GM18499 (cell line): ENCODE data around the gene CNTNAP2.
A peak's percentile ranks its signal among the peaks of the same experiment; 100 is the strongest.

Source experiments
- ATAC-seq: cut with Tn5 transposase; IDR thresholded peaks from one replicate; pipeline ENCODE4 v1.9.1; 2021; ENCODE audit warnings: moderate number of reproducible peaks; ENCODE audit not compliant: insufficient read depth, unreplicated experiment

Gene CNTNAP2

DNA sequence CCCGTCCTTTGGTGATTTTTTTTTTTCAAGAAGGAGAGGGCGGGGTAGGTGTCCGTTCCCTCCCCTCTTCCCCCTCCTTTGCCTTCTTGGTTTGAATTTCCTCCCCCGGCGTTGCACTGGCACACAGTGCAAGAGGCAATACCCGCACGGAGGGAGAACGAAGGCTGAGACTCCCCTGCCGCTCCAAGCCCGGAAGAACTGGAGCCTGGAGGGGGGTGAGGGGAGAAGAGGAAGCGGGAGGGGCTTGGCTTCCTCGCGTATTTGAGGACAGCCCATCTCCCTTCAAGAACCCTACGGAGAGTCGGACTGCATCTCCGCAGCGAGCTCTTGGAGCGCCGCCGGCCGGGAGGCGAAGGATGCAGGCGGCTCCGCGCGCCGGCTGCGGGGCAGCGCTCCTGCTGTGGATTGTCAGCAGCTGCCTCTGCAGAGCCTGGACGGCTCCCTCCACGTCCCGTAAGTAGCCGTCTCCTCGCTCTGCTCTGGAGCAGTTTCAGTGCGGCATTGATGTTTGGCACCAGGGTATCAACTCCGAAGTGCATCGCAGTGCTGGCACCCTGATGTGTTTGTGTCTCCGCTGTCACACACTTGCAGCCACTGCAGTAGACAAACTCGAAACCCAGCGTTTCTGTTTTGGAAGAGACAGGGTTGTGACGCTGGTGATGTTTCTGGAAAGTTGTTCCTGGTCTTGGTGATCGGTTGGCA lies at the start of gene CNTNAP2:
CNTNAP2 (plus strand) TSS at position 281 of the 702 bp plus-strand sequence; CDS start at position 357, 76 bp downstream.
- ATAC-seq = no peak

DNA sequence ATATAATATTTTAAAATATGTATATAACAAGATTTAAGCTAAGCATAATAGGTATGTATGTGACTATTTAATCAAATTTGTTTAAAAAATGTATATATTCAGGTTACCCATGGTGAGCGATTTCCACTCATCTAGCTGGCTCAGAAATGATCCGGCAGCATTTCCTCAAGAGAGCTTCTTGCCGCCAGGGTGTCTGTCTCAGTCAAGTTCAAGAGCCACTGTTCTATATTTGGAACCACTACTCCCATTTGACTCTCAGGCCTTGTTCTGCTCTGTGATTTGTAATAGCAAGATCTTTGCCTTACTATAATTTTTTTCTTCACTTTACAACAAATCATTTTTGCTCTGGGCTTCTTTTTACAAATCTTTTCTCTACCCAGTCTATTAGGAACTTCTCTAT lies 48.7 kb upstream of the CNTNAP2 start:
- ATAC-seq = no peak

DNA sequence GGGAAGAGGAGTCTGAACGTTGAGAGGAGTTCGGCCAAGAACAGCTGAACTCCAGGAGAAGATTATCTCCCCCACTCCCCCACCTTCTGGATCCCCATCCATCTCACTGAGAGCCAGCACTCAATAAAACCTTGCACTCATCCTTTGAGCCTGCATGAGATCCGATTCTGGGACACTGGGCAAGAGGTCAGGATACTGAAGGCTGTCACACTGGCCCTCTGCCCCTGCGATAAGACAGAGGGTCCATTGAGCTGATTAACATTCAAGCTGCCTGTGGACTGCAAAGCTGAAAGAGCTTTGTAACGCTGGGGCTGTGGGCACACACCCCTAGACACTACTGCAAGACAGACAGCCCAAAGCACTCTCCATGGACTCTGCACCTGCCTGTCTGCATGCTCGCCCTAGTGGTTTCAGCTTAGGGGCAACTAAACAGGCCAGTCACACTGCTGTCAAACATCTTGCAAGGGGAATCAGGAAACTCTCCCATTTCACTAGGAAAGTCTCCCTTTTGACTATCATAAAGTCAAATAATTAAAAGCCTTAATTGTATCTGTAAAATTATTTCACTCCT lies 42.3 kb upstream of the CNTNAP2 start:
- no peak for ATAC-seq

DNA sequence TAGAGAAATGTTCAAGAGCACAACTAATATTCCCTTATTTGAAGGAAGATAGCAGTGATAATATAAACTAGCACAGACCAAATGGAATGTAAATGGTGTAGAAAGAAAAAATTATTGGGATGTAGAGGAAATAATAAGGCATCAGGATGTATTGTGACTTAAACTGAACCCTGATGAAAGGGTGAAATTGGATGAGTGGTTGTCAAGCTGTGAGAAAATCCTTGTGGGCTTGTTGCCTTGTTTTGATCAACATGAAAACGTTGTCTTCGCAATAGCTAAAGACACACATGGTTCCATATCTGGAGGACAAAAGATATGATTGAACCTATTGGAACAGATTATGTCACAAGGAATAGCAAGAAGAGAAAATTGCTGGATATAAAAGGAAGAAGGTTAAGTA lies 40.3 kb upstream of the CNTNAP2 start:
- ATAC-seq = no peak

DNA sequence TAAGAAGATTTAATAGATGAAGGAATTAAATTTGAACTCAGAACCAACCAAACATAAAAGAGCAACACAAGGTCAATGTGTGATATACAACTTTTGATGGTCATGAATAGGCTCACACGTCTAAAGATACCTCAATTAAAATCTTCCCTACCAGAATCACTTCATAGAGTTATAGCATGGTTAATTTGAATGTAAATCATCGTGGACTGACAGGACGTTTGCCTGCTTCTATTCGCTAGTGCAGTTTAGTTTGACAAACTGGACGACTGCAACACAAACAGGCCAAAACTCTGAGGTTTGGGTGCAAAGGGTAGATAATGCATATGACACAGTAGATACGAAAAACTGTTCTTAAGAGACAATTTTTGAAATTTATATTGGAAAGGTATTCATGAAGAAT lies 32.5 kb upstream of the CNTNAP2 start:
- ATAC-seq = no peak

DNA sequence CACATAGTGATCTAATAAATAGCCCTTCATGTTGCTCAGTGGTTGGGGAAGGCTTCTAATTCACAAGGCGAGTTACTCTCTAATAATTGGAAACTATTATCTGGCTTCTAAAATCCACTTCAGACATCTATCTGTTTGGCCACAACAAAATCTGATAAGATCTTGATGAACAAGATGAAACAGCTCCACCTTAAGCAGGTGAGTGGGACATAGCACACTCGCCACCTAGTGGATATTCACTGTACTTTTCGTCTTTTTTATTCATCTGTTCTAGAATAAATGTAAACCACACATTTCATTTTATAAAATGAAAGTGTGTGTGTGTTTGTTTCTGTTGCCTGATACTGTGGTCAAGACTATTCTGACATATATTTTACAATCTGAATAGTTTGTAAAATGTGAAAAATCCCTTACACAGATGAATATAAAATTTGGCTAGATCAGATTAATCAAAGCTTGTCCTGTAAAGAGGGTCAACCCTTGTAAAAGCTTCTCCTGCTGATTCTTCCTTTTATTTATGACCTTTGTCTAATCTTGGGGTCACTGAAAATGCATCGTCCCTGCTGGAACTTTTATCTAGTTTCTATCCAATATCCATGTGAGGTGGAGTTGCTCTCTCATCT lies 26.5 kb upstream of the CNTNAP2 start:
- ATAC-seq = peak; percentile 69

DNA sequence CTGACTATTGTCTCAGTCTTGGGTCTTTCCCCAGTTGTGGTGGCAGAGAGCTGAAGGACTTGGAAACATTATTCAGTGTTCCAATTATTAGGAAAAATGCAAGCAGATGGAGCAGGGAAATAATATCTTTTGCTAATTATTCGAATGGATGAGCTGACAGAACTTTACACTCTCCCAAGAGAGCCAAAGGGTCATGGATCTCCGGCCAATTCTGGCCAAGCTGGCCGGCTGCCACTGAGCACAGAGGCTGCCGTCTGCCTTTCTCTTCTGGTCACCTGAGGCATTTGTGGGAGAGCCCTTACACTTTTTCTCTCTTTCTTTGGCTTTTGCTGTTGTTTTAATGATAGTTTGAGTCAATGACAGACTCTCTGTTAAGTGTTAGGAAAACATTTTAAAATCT lies 22.2 kb upstream of the CNTNAP2 start:
- ATAC-seq = no peak

DNA sequence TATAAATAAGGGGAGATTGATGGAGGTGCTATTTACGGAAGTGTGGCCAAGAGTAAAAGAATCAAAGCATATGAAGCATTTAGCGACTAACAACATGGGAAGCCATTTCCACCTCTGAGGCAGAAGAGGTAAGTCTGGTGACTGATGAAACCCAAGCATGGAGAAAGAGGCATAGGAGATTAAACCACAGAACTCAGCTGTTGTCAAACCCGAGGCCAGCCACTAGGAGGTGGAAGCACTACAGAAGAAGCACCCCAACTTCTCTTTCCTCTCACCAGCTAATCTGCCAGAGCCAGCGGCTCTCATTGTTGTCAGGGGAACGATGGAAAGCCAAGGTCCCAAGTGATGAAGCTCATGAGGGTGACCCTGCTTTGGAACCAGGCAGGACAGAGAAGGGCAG lies 19.6 kb upstream of the CNTNAP2 start:
- no peak for ATAC-seq

DNA sequence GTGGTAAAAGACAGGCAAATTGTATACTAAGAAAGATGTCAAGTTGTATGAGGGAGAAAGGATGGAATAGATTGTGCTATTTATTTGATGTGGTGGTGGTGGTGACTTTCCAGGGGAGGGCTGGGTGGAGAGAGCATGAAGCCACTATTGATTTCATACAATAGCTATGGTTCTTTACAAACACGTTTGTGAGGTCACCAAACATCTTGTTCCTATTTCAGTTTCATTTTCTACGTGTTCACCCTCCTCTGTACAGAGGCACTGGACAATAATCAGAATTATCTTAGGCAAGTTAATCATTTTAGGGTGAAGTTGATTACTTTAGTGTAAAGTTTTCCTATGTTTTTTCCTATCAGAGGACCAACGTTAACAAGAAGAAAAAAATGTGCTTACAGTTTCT lies 10.3 kb upstream of the CNTNAP2 start:
- no peak for ATAC-seq

DNA sequence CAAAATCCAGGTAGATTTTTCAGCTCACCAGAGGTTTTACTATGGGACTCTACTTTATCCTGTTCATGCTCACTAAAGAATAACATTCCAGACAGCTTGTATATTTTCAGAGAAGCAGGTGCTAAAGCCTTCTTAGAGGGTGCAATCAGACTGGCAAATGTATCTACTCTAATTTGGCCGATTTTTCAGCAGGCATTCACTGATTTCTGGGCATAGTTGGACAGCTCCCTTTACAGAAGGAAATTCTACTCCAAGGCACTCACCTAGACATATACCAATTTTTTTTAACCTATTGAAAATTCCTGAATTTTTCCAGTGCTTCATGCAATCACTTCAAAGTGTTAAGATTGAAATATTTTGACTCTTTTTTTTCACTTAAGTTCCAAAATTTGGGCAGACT lies 3.8 kb upstream of the CNTNAP2 start:
- no peak for ATAC-seq

DNA sequence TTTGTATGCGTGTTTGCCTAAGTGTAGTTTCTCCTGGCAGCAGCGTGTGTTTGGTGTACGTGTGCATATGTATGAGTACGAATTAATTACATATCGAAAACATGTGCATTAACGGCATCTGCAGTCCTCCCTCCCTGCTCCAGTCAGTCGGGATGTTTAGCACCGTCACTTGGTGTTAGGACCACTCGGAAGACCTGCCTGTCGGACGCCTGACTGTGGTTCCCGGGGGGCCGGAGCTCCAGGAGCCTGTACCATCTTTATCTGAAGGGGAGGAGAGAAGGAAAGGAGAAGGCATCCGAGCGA lies 1.1 kb upstream of the CNTNAP2 start:
- ATAC-seq = no peak

DNA sequence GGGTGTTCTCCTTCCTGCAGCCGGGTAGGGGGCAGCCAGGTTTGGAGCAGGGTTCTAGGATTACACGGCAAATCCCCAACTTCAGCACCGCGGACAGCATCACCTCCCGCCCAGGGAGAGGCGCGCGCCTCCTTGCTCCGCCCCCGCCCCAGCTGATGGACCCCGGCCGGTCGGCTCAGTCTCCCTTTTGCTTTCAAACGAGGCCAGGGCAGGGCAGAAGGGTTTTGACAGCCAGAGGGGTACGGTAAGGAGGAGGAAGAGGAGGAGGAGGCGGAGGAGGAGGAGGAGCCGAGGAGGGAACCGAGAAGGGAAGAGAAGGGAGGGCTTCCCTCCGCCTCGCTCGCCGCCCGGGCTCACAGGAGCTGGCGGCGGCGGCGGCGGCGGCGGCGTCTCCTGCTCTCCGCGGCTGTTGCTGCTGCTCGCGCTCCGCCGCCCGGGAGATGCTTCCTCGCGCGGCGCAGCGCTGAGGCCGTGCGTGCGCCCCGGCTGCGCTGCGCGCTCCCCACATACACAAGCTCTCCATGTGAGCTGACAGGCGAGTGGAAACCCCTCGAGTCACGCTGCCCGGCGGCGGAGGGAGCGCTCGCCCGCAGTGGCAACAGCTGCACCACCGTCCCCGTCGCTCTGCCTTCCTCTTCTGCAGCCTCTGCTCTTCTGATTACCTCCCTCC lies 615 bp upstream of the CNTNAP2 start:
- no peak for ATAC-seq

DNA sequence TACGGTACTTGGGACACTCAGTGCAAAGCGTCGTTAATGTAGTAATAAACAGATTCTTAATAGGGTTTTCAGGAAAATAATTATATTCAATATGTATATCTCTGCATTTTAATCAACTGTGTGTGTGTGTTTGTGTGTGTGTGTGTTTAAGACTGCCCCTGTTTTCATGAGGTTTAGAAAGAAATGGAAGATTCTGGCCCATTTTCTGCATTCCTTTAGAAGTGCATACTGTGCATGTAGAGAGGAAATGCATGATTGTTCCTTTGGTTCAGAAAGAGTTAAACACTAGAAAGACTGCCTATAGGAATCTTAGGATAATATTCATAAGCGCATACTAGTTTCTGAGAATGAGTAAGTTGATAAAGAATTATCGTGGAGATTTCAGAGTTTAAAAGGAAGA lies 975 bp downstream of the CNTNAP2 start:
- no peak for ATAC-seq

DNA sequence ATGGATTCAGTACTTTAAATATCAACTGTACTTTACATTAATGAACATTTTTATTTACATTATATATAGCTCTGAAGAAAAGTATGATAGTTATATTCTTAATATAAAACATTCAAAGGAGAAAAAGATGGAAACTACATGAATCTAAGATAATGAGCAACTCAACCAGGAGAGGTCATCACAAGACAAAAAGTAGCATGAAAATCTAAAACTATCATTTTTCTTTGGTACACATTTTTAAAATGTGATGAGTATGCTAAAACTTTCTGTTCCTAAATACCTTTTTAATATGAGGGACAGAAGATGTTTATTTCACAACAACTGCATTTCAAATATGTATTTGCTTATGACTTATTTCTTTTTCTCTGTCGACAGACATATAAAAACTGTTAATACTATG lies 2.4 kb downstream of the CNTNAP2 start:
- ATAC-seq = no peak

DNA sequence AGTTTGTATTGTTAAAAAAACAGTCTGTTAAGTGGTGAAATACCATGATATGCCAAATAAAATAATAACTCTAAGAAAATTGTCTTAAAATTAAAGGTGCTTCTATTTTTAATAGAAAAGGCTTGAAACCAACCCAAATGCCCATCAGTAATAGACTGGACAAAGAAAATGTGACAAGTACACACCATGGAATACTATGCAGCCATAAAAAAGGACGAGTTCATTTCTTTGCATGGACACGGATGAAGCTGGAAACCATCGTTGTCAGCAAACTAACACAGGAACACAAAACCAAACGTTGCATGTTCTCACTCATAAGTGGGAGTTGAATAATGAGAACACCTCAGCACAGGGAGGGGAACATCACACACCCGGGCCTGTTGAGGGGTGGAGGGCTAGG lies 7.1 kb downstream of the CNTNAP2 start:
- ATAC-seq = no peak

DNA sequence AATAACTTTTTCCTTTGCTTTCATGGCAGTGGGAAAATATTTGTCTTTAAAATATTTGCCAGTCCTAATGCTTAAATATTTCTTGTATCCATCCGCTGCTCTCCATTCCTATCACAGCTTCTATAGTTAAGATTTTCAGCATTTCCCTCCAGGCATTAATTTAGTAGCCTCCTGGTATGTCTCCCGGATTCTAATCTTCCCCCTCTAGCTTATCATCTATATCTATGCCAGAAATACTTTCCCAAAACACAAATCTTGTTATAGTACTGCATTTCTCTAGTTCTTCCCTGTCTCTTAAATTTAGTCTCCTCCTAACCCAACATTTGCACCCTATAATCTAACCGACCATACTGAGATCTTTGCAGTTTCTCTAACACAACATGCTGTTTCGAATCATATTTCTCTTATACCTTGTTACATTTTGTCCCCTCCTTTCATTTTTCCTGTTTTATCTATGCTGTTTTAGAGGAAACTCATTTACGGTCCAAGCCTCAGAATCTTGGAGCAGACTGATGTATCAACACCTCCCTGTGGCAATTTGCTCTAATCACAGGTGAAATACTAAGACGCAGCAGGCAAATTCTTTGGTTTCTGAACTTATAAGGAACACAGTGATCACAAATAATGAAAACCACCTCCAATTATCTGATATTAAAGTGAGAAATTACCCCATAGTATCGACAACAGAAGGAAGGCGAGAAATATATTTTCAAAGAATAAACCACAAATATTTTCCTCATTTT lies 10.3 kb downstream of the CNTNAP2 start:
- no peak for ATAC-seq

DNA sequence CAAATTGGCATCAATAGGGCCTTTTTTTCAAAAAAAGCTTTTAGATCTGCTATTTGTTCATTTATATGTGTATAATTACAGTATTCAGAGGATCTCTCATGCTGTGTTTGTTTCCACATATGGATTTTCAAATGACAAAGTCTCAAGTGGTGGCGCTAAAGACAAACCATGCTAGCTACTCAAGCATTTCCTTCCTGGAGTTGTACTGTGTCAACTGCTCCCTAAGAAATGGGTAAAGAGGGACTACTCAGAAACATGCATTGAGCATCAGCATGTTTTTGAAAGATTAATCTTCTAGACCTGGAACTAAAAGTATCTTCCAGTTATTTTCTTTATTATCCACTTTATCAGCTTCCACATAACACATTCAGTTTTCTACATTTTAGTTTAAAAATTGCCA lies 12.7 kb downstream of the CNTNAP2 start:
- no peak for ATAC-seq

DNA sequence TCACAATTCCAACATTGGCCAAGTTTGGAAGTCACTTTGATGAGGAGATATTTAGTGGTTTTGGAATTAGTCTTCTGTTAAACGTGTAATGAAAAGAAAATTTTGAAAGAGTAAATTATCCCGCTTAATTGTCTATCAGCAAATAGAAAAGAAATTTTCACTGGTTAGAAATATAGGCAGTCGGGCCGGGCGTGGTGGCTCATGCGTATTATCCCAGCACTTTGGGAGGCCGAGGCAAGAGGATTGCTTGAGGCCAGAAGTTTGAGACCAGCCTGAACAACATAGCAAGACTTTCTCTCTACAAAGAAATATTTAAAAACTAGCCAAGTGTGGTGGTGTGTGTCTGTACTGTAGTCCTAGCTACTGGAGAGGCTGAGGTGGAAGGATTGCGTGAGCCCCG lies 13.4 kb downstream of the CNTNAP2 start:
- ATAC-seq = no peak

DNA sequence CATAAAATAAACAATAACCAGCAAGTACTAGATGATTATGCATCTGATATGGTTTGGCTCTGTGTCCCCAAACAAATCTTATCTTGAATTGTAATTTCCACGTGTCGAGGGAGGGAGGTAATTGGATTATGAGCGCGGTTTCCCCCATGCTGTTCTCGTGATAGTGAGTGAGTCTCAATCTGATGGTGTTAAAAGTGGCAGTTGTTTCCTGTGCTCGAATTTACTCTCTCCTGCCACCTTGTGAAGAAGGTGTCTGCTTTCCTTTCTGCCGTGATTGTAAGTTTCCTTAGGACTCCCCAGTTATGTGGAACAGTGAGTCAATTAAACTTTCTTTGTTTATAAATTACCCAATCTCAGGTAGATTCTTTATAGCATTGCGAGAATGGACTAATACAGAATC lies 15.1 kb downstream of the CNTNAP2 start:
- no peak for ATAC-seq

DNA sequence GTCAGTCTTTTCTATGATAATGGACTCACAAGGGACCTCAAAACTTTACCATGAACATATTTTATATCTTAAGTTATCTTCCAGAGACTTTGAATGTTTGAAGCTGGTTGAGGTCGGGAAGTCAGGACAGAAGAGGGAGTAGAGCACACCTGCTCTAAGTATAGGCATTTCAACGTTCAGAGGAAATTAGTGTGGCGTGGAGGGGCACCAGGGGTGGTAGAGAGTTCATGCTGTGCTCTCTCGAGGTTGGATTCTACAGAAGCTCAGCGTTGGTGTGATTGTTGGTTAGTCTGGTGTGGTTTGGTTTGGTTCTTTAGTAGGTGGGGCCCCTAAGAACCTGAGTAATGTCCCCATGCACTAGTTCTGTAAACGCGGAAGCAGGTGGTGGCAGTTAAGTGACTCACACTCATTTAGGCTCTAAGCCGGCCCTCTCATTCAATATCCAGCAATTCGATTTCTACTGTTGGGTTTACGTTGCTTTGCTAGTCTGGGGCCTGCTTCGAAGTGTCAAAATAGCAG lies 19.8 kb downstream of the CNTNAP2 start:
- no peak for ATAC-seq

DNA sequence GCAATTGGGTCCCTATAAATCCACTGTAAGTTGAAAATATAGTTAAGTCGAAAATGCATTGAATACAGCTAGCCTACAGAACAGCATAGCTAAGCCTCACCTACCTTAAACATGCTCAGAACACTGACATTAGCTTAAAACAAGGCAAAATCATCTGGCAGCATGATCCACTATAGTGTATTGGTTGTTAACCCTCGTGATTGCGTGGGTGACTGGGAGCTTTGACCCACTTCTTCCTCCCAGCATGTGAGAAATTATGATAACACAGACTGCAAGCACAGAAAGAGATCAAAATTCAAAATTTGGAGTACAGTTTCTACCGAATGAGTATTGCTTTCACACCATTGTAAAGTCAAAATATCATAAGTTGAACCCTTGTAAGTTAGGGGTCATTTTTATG lies 22.3 kb downstream of the CNTNAP2 start:
- no peak for ATAC-seq
